ENCODE measurements around the gene GTF2A1L. TPM values are rescaled to one million over a fixed set of nuclear protein-coding genes. Genes with fewer than 3 reads are reported as not detected.
A peak's percentile ranks its signal among the peaks of the same experiment; 100 is the strongest.
"Not testable (repeated sequence)": the region's sequence is repeated elsewhere in the genome, so short reads cannot be mapped to it uniquely, and the experiment has no call there.

Gene GTF2A1L
- total RNA-seq, 1 donor from 2014 or later, result not detected

DNA sequence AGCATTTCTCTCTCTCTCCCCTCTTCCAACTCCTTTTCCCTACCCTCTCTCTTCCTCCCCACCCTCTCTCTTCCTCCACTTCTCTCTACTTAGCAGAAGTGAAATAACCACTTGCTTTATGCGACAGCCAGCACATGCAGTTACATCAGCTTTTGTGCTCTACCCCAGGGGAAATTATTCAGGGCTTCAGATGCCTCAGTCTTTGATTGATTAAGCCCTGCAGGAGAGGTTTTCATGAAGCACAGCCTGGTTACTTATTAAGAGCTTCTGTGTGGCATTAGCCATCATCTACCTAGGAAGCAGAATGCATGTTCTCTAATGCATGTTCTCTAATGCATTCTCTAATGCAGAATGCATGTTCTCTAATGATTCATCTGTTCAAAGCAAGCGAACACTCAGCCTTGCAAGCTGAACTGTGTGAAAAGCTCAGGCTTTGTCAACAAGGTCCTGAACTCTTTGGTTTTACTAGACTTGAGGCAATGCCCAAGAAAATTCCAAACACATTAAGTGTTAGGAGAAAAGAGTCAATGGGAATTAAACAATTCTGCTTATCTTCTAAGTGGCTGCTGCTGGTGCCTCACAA lies 81.8 kb downstream of the GTF2A1L start:
- H3K27me3 Mint-ChIP-seq, result no peaks in the 10 kb centered on the region
- TF ChIP-seq, protein P1, sequence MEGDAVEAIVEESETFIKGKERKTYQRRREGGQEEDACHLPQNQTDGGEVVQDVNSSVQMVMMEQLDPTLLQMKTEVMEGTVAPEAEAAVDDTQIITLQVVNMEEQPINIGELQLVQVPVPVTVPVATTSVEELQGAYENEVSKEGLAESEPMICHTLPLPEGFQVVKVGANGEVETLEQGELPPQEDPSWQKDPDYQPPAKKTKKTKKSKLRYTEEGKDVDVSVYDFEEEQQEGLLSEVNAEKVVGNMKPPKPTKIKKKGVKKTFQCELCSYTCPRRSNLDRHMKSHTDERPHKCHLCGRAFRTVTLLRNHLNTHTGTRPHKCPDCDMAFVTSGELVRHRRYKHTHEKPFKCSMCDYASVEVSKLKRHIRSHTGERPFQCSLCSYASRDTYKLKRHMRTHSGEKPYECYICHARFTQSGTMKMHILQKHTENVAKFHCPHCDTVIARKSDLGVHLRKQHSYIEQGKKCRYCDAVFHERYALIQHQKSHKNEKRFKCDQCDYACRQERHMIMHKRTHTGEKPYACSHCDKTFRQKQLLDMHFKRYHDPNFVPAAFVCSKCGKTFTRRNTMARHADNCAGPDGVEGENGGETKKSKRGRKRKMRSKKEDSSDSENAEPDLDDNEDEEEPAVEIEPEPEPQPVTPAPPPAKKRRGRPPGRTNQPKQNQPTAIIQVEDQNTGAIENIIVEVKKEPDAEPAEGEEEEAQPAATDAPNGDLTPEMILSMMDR (conservative IDR thresholded peaks at IDR 0.05), result no peak
- H3K27ac Mint-ChIP-seq, result peak overlapping the region; percentile 48
- H3K4me1 Mint-ChIP-seq (ENCODE audit: unreplicated experiment), result no peaks in the 10 kb centered on the region
- no peaks in the 10 kb centered on the region for H3K36me3 Mint-ChIP-seq
- no peaks in the 10 kb centered on the region for H3K9me3 Mint-ChIP-seq
- peak overlapping the region; percentile 18 for H3K4me3 Mint-ChIP-seq
- no peak for DNase-seq (ENCODE audit: extremely low spot score, unreplicated experiment)

DNA sequence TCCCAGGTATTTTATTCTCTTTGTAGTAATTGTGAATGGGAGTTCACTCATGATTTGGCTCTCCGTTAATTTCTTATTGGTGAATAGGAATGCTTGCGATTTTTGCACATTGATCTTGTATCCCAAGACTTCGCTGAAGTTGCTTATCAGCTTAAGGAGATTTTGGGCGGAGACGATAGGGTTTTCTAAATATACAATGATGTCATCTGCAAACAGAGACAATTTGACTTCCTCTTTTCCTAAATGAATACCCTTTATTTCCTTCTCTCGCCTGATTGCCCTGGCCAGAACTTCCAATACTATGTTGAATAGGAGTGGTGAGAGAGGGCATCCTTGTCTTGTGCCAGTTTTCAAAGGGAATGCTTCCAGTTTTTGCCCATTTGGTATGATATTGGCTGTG lies 86.0 kb downstream of the GTF2A1L start:
- H3K4me3 Mint-ChIP-seq; DNase-seq (ENCODE audit: extremely low spot score, unreplicated experiment); H3K4me1 Mint-ChIP-seq (ENCODE audit: unreplicated experiment); H3K36me3 Mint-ChIP-seq; H3K9me3 Mint-ChIP-seq; H3K27me3 Mint-ChIP-seq; H3K27ac Mint-ChIP-seq: not testable (repeated sequence)

DNA sequence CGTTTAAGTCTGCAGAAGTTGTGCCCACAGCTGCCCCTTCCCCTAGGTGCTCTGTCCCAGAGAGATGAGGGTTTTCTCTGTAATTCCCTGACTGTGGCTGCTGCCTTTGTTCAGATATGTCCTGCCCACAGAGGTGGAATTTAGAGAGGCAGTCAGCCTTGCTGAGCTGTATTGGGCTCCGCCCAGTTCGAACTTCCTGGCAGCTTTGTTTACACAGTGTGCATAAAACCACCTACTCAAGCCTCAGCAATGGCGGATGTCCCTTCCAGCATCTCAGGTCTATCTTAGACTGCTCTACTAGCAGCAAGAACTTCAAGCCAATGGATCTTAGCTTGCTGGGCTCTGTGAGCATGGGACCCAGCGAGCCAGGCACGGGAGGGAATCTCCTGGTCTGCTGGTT lies 89.8 kb downstream of the GTF2A1L start:
- Mint-ChIP-seq H3K27me3 (peaks cover 12% of the 10 kb centered on the region), H3K36me3 (no peaks in the 10 kb centered on the region), H3K27ac (no peak overlapping the region), H3K4me3 (no peak overlapping the region), H3K9me3 (no peaks in the 10 kb centered on the region), H3K4me1 (ENCODE audit: unreplicated experiment) (no peaks in the 10 kb centered on the region)
- TF ChIP-seq, protein P1 (conservative IDR thresholded peaks at IDR 0.05), result no peak
- no peak for DNase-seq (ENCODE audit: extremely low spot score, unreplicated experiment)

DNA sequence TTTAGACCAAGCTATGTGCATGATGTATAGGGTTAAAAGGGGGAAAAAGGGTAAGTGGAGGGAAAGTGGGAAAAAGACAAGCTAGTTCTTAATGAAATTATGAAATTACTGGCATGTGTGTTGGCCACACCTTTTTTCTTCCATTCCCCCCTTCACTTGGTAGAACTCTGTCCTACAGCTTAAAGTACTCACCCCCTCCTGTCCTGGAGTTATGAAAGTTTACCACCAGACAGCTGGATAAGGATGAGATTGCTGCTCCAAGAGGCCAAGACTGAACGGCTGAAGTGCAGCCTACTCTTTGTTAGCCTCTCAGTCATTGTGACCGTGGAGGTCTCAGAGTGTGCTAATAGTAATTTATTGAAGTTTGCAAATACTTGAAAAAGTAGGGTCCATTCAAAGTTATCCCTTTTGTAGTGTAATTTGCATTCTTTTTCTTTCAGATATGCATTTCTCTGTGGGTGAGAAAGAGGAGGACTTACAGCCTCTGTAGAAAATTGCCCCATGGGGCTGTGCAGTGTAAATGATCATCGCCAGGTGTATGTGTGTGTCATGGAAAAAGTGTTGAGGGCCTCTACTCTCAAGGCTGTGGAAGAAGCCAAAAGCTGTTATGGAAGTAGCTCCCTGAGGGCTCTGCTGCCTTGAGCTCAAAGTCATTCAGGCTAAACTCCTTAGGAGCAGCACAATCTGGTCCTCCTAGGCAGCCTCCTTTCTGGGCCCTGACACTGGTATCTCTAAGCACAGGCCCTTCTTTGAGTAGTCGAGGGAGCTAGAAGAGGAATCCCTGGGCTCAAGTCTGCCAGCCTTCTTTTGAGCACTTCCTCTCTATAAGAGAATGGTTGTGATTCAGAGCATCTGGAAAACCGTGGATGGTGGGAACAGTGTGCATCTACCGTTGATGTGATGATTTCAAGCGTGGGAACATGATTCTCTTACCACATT lies 91.7 kb downstream of the GTF2A1L start:
- no peak for DNase-seq (ENCODE audit: extremely low spot score, unreplicated experiment)
- Mint-ChIP-seq H3K36me3 (no peaks in the 10 kb centered on the region), H3K4me3 (no peak overlapping the region), H3K4me1 (ENCODE audit: unreplicated experiment) (peaks cover 8% of the 10 kb centered on the region), H3K27me3 (peaks cover 12% of the 10 kb centered on the region), H3K9me3 (no peaks in the 10 kb centered on the region), H3K27ac (no peak overlapping the region)
- TF ChIP-seq, protein P1 (conservative IDR thresholded peaks at IDR 0.05), result no peak

DNA sequence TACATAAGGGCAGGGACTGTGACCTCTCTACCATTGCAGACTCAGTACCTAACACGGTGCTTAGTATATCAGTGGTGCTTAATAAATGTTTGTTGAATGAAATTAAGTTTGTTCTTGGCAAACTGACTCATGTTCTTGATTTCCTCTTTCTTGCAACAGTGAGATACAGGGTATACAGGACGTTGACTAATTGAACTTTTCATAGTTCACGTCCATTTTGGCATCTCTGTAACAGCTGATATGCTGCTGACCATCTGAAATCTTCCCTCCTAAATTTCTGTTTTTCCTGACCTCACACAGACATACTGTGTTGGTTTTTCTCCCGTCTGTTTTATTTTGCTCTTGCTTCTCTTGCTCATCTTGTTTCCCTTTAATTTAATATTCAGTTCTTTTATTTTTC lies 93.7 kb downstream of the GTF2A1L start:
- H3K9me3 Mint-ChIP-seq, result no peaks in the 10 kb centered on the region
- no peaks in the 10 kb centered on the region for H3K36me3 Mint-ChIP-seq
- no peak overlapping the region for H3K4me3 Mint-ChIP-seq
- DNase-seq (ENCODE audit: extremely low spot score, unreplicated experiment), result no peak
- H3K27me3 Mint-ChIP-seq, result peaks cover 12% of the 10 kb centered on the region
- TF ChIP-seq, protein P1 (conservative IDR thresholded peaks at IDR 0.05), result no peak
- no peak overlapping the region for H3K27ac Mint-ChIP-seq
- H3K4me1 Mint-ChIP-seq (ENCODE audit: unreplicated experiment), result peaks cover 25% of the 10 kb centered on the region

DNA sequence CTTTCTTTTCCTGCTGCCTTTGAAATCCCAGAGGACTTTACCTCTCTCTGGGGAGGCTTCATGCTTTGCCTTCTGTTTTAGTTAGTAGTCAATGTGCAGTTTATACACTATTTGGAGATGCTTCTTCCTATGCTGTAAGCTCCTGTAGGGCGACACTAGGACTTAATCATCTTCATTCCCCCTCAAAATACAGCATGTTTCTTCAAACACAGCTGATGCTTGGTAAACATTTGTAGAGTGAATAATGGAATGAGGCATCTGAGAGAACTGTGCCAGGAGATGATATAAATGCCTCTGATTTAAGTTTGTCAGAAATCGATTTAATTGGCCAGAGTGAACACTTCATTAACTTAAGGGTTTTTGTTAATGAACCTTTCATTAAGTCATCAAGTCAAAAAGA lies 94.5 kb downstream of the GTF2A1L start:
- DNase-seq (ENCODE audit: extremely low spot score, unreplicated experiment), result no peak
- peaks cover 4% of the 10 kb centered on the region for H3K9me3 Mint-ChIP-seq
- H3K27ac Mint-ChIP-seq, result no peak overlapping the region
- no peak overlapping the region for H3K4me3 Mint-ChIP-seq
- H3K36me3 Mint-ChIP-seq, result no peaks in the 10 kb centered on the region
- peaks cover 12% of the 10 kb centered on the region for H3K27me3 Mint-ChIP-seq
- TF ChIP-seq, protein P1 (conservative IDR thresholded peaks at IDR 0.05), result no peak
- peaks cover 32% of the 10 kb centered on the region for H3K4me1 Mint-ChIP-seq (ENCODE audit: unreplicated experiment)
